ENCODE results near the gene GKN1. TPM values are rescaled to one million over a fixed set of nuclear protein-coding genes. Genes with fewer than 3 reads are reported as not detected.

Gene GKN1
- total and polyA plus RNA-seq, 8 donors: not detected

DNA sequence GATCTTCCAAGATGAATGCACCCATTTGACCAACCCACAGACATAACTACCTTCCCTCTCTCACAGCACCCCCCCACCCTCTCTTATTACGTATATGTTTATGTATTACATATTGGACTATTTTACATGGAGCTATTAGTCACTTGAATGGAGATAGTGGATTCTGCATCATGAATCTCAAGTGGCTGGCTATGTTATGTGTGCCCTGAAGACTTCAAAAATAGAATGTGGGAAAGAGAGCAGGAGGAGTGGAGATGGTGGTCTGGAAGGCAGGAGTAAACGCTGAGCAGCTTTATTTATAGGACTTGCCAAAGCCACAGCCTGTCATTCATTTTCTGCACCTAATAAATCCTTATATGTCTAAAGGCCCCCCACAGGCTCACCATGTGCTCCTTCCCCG, 43.4 kb downstream of the GKN1 start:
- no peaks in the 10 kb centered on the region for H3K9me3 ChIP-seq
- no peak for TF ChIP-seq CTCF (IDR thresholded peaks at IDR 0.05)
- no peak overlapping the region for H3K4me3 ChIP-seq
- intact Hi-C loops (cut with DNase I): no loop called here
- no peak for DNase-seq
- no peak for ATAC-seq
- no peak overlapping the region for H3K27ac ChIP-seq
- H3K27me3 ChIP-seq: peaks cover 0 to 47% of the 10 kb centered on the region in 2 donors
- peaks cover 0 to 13% of the 10 kb centered on the region in 2 donors for H3K4me1 ChIP-seq
- H3K36me3 ChIP-seq: no peaks in the 10 kb centered on the region

- peaks cover 0 to 7% of the 10 kb centered on the region in 2 donors for H3K4me1 ChIP-seq
- TF ChIP-seq CTCF (IDR thresholded peaks at IDR 0.05): no peak
- H3K27me3 ChIP-seq: peaks cover 0 to 39% of the 10 kb centered on the region in 2 donors
- H3K36me3 ChIP-seq: no peaks in the 10 kb centered on the region
- ATAC-seq (no peak), DNase-seq (no peak)
- H3K9me3 ChIP-seq: no peaks in the 10 kb centered on the region
- H3K27ac ChIP-seq: no peak overlapping the region
- intact Hi-C loops (cut with DNase I): no loop called here
- no peak overlapping the region for H3K4me3 ChIP-seq
These were observed 44.3 kb downstream of the GKN1 start for GRCh38 chr2:69018678-69019095.

- intact Hi-C loops (cut with DNase I): loop anchor here in 1 of 2 donors (5.0 kb wide), 1 partner anchor 287 kb away; no protein-coding TSS in a partner anchor
- no peaks in the 10 kb centered on the region for H3K4me1 ChIP-seq
- no peak for TF ChIP-seq CTCF (IDR thresholded peaks at IDR 0.05)
- H3K36me3 ChIP-seq: no peaks in the 10 kb centered on the region
- no peak overlapping the region for H3K4me3 ChIP-seq
- DNase-seq (no peak), ATAC-seq (no peak)
- H3K27ac ChIP-seq: no peak overlapping the region
- no peaks in the 10 kb centered on the region for H3K9me3 ChIP-seq
- peaks cover 0 to 18% of the 10 kb centered on the region in 2 donors for H3K27me3 ChIP-seq
These were observed 46.3 kb downstream of the GKN1 start for GRCh38 chr2:69020496-69021426.

GRCh38 chr2:69021727-69022126, 47.3 kb downstream of the GKN1 start:
- Histone ChIP-seq H3K4me3 (no peak overlapping the region), H3K4me1 (no peaks in the 10 kb centered on the region), H3K27ac (no peak overlapping the region), H3K36me3 (no peaks in the 10 kb centered on the region), H3K27me3 (peaks cover 0 to 8% of the 10 kb centered on the region in 2 donors), H3K9me3 (no peaks in the 10 kb centered on the region)
- DNase-seq: no peak
- no peak for TF ChIP-seq CTCF (IDR thresholded peaks at IDR 0.05)
- no peak for ATAC-seq
- intact Hi-C loops (cut with DNase I): loop anchor here in 1 of 2 donors (5.0 kb wide), 1 partner anchor 286 kb away; no protein-coding TSS in a partner anchor

GRCh38 chr2:69022548-69022947, 48.1 kb downstream of the GKN1 start:
- intact Hi-C loops (cut with DNase I): loop anchor here in 1 of 2 donors (5.0 kb wide), 1 partner anchor 285 kb away; no protein-coding TSS in a partner anchor
- H3K27me3 ChIP-seq: peaks cover 0 to under 1% of the 10 kb centered on the region in 2 donors
- no peaks in the 10 kb centered on the region for H3K4me1 ChIP-seq
- H3K36me3 ChIP-seq: no peaks in the 10 kb centered on the region
- H3K9me3 ChIP-seq: no peaks in the 10 kb centered on the region
- H3K27ac ChIP-seq: no peak overlapping the region
- DNase-seq: no peak
- no peak for ATAC-seq
- no peak overlapping the region for H3K4me3 ChIP-seq
- TF ChIP-seq CTCF (IDR thresholded peaks at IDR 0.05): no peak

Data from left lung (tissue), 10 donors.